NCI-H226 (cell line): ENCODE data around the gene SLBP.
A peak's percentile ranks its signal among the peaks of the same experiment; 100 is the strongest.

Experiments used
- DNase-seq: peaks from one replicate; pipeline ENCODE4 v3.0.0-alpha.2; 2015

Gene SLBP

DNA sequence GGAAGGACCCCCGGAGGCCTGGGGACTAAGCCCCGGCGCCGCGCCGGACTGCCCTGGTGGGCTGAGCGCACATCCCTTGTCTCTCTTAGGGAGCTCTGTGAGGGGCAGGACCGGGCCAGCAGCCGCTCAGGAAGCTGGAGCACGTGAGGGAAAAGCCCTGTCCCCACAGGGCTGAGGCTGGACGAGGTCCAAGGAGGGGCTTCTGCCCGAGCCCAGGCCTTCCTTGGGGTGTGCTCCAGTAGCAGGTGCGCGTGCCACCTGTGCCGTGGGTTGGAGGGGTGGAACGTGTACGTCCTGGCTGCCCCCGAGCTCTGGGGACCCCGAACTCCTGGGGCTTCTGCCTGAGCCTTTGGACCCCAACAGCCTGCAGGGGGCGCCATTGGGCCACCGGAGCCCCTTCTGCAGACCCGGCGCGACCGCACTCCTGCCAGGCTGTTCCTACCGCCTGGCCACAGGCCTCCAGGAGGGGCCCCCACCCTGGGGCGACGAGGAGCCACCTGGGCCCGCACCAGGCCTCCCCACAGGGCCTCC, 36.4 kb upstream of the SLBP start:
- DNase-seq: peak; percentile 42

DNA sequence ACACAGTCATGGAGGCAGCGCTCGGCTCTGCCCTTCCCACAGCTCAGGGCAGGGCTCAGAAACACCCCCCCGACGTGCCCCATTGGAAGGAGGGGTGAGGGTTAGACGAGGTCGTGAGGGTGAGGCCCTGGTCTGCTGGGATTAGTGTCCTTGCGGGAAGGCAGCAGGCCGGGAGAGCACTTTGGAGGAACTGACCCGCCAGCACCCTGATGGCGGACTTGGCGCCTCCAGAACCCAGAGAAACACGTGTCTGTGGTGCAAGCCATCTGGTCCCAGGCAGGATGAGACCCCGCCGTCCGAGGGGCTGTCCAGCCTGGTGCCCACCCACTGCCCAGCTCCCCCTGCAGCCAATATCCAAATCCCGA, 35.5 kb upstream of the SLBP start:
- DNase-seq: no peak

DNA sequence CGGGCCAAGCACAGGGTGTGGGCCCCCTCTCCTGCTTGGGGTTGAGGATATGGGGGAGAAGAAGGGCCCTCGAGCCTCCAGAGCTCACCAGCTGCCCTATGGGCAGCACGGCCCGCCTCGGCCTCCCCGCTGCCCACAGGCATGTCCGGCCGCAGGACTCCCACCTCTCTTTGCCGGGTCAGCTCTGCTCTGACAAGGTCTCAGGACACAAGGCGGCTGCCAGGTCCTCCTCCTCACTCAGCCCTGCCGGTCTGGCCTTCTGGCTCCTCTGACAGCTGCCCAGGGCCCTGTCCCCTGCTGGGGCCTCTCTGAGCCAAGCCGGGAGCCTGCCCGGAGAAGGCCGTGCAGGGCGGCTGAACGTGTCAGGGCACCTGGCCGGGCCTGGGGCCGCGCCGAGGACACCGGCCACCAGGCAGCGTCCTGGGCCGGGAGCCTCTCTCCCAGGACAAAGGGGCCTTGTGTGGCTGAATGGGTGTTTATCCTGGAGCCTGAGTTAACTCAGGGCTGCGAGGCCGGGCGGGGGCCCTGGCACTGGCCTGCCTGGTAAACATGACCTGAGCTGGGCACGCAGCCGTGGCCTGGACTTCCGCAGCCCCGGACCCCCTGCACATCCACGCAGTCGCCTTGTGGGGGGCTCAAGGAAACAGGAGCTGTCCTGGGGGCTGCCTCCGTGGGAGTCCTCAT, 34.9 kb upstream of the SLBP start:
- no peak for DNase-seq

DNA sequence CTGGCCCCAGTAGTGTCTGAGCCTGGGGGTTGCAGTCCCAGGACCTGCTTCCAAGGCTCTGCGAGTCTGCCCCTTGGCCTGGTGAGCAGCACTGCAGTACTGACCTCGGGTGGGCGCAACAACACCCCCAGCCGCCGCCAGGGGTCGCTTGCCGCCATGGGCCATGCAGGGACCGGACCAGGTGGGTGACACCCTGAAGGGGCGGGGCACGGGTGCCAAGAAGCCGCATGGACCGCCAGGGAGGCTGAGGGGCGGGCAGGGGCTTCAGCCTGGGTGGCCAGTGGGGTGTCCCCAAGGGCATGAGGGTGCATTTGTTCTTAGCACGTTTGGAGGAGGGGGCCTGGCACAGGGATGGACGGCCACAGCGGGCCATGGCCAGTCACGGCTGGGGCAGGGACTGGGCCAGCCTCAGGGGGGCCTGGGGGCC, 34.2 kb upstream of the SLBP start:
- peak; percentile 21 for DNase-seq

DNA sequence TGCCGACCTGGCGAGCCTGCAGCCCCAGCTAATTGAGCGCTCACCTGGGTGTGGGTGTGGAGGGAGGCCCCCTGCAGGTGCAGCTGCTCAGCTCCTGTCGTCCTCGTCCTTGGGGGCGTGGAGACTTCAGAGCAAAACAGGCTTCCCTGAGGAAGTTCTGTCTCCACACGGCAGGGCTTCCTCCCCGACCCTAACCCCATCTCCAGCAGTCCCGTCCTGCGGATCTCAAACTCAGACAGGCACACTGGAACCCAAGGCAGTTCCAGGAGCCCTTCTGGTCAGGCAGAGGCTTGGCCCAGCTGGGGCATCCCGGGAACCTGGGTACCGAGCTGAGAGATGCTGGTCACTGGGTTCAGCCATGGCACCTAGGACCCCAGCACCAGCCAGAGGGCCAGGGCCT, 33.6 kb upstream of the SLBP start:
- no peak for DNase-seq

DNA sequence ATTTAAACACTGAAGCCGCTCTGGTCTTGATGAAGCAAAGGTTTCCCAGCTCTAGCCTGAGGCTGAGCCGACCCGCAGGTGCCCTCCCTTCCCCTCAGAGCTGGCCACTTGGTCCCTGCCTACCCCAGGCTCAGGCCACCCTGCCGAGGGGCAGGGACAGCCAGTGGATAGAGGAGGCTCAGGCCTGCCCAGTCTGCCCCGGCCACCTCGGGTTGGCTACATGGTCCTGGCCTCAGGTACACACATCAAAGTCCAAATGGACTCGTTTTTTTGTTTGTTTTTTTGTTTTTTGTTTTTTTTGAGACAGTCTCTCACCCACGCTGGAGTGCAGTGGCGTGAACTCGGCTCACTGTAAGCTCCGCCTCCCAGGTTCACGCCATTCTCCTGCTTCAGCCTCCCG, 33.0 kb upstream of the SLBP start:
- DNase-seq: no peak

DNA sequence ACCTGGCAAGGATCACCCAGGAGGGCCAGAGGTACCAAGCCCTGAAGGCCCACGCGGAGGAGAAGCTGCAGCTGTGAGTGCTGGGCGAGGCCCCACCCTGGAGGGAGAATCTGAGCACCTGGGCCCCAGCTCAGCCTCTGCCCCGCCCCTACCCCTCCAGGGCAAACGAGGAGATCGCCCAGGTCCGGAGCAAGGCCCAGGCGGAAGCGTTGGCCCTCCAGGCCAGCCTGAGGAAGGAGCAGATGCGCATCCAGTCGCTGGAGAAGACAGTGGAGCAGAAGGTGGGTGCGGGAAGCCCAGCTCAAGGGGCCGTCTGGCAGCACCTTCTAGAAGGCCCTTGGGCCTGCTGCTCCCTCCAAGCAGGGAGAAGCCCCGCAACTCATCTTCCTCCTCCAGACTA, 32.4 kb upstream of the SLBP start:
- no peak for DNase-seq

DNA sequence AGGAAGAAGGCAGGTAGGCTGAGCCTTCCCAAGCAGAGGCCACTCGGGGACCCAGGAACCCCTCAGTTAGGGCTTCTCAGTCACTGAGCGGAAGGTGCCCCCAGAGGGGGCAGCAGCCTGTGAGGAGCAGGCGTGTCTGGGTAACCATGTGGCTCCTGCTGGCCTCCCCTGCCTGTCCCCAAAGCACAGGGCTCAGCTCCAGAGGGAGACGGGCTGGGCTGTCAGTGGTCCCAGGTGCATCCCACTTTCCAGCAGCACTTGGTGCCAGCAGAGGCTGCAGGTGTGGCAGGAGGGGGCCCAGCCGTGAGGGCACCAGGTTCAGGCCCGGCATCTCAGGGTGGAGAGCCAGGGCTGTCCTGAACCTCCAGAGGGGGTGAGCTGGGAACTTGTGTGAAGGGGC, 31.9 kb upstream of the SLBP start:
- DNase-seq: no peak

DNA sequence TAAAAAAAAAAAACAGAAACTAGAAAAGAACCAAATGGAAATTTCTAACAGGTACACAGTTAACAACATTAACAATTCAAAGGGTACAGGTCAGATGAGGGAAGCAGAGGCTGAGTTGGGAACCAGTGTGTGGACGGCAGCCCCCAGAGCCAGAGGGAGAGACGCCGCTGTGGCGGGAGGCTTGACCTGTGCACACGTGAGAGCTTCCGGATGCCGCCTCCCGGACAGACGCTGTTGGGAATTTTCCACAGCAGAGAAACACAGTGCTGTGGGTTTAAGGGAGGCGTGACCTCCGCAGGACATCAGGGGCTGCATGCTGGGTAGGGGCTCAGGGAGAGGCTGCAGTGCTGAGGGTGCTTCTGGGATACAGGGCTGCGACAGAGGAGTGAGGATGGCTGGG, 31.4 kb upstream of the SLBP start:
- no peak for DNase-seq

DNA sequence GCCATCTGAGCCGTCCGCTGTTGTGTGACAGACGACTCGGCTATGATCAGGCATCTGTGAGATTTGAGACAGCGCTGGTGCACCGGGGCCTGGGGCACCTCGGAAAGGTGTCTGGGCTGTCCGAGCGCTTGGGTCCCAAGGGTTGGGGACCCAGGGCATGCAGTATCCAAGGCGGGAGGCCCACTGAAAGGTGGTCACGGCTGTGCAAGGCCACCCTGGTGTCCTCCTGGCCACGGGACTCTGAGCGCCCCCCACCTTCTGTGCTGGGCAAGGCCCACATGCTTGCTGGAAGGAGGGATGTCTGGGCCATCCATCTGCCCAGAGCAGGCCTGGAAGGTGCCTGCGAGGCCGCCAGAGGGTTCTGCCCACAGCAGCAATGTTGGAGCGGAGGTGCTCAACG, 29.1 kb upstream of the SLBP start:
- DNase-seq: no peak

DNA sequence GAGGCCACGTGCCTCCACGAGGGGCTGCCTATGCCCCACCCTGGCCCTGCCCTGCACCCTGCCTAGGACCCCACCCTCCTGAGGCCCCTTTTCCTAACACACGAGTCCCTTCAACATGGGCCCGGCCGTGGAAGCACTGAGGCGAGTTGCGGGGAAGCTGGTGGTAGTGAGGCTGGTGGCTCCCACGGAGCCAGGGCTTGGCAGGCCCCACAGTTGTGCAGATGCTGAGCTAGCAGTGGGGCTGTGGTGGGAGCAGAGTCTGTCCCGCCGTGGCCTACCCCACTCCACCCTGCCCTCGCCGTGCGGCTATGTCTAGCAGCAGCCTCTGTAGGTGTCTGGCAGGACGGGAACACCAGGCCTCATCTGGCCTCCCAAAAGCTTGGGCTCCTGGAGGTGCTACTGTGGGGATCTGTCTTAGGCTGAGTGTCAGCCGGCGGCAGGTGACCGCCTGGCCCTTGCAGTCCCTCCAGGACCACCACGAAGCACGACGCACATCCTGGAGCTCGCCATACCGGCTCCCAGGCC, 28.0 kb upstream of the SLBP start:
- no peak for DNase-seq

DNA sequence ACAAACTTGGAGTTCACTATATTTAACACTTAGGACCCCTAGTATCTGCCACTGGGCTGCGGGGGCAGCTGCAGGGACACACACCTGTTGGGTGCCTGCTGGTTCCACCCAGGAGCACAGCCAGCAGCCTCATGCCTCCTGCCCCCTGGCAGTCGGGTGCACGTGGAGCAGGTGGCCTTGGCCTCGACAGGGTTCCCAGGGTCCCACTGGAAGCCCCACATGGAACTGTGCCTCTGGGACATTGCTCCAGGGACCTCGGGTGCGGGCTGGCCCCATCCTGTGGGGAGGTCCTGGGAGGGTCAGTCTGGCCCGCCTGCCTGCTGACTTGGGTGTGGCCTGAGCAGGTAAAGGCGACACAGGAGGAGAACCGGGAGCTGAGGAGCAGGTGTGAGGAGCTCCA, 27.2 kb upstream of the SLBP start:
- DNase-seq: no peak

DNA sequence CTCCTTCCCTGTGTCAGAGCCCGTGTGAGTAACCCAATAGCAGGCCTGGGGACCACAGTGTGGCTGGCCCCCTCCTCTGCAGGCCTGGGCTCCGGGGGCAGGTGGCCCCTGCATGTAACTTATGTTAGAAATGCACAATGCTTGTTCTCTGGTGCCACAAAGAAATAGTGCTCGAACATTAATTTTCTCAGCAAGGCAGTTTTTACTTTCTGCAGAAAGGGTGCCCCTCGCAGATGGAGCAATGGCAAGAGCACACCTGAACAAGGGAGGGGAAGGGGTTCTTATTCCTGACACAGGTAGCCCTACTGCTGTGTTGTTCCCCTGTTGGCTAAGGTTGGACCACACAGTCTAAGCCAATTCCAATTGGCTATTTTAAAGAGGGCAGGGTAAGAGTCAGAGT, 26.3 kb upstream of the SLBP start:
- DNase-seq: no peak

DNA sequence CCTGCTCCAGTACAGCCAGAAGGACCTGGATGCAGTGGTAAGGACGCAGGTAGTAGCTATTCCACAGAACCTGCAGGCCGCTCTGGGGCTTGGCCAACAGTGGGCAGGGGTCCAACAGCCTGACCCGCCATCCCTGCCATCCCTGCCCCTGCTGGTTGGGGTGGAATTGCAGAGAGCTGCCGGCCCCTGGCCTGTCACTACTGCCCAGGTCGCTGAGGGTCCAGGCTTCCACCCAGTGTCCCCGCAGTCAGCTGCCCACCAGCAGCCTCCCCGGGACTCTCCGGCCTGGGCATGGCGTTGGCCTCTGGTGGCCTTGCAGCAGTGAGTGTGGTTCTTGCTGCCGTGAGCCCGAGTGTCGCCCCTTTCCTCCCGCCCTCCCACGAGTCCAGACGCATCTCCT, 25.5 kb upstream of the SLBP start:
- no peak for DNase-seq

DNA sequence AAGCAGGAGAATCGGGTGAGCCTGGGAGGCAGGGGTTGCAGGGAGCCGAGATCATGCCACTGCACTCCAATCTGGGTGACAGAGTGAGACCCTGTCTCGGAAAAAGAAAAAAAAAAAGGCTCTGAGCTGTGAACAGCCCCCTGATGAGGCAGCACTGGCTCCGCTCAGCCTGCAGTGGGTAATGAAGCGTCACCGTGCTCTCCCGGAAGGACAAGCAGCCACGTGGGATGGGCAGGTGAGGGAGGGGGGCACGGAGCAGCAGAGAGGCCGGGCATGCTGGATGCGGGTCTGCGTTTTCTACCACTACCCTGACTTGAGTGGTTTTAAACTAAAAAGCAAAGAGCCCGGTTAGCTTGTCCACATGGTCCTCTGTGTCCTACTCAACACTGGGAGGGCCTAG, 24.7 kb upstream of the SLBP start:
- no peak for DNase-seq

DNA sequence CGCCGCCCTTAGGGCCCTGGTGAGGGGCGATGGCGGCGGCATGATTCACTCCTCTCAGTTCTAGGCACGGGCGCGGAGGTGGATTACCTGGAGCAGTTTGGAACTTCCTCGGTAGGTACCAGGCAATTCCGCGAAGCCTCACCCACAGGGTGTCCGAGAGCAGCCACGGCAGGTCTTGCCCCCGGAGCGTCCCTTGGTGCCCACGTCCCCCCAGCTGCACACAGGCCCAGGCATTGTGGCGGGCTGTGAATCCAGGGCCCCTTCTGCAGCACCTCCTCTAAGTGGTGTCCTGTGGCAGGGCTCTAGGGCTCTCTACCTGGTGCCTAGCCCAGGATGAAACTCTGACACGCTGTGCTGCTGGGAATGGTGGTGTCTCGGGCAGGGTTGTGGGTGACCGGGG, 23.1 kb upstream of the SLBP start:
- DNase-seq: no peak

DNA sequence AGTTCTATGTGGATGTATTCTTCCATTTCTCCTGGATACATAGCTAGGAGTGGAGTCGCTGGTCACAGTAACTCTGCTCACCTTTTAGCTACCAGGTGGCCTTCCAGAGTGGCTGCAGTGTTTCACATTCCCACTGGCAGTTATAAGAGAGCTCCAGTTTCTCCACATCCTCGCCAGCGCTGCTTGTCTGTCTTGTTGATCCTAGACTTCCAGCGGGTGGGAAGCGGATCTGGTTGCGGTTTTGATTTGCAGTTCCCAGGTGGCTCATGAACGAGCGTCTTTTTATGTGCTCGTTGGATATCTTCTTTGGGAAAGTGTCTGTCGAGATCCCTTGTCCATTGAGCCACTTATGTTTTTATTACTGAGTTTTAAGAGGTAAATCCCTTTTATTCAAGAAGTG, 20.8 kb upstream of the SLBP start:
- DNase-seq: no peak

DNA sequence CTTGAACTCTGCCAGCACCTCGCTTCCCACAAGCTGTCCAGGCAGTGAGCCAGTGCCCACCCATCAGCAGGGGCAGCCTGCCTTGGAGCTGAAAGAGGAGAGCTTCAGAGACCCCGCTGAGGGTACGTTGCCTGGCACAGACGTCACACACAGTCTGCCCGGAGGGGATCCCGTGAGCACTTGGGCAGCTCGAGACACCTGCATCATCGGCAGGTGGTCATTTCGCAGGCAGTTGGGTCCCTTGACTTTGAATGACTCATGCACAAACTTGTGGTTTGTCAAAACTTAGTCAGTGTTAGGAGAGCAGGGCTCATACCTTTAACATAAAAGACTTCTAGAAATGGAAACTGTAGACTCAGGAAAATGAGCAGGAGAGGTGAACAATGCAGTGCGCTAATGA, 19.1 kb upstream of the SLBP start:
- DNase-seq: peak; percentile 22

DNA sequence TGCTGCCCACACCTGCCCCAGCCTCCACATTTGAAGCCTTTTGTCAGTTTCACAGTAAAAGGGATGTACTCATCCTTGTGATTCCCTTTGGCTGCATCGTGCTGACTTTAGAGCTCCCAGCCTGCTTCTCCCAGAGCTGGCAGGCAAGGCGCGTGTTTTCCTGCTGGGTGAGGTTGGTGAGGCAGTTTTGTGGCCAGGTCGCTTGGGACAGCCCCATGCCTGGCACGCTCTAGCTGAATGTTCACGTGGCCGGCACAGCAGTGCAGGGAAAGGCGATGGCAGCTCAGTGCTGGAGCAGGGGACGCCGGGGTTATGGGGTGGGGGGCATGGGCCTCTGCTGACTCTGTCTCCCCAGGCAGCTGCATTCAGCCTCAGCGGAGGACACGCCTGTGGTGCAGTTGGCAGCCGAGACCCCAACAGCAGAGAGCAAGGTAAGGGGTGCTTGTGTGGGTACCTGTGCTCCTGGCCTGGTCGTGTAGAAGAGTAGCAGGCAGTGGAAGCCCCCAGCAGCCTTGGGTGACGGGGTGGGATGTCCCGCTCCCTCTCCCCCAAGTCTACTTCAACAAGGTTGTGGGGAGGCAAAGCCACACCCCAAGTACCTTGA, 18.5 kb upstream of the SLBP start:
- DNase-seq: no peak

DNA sequence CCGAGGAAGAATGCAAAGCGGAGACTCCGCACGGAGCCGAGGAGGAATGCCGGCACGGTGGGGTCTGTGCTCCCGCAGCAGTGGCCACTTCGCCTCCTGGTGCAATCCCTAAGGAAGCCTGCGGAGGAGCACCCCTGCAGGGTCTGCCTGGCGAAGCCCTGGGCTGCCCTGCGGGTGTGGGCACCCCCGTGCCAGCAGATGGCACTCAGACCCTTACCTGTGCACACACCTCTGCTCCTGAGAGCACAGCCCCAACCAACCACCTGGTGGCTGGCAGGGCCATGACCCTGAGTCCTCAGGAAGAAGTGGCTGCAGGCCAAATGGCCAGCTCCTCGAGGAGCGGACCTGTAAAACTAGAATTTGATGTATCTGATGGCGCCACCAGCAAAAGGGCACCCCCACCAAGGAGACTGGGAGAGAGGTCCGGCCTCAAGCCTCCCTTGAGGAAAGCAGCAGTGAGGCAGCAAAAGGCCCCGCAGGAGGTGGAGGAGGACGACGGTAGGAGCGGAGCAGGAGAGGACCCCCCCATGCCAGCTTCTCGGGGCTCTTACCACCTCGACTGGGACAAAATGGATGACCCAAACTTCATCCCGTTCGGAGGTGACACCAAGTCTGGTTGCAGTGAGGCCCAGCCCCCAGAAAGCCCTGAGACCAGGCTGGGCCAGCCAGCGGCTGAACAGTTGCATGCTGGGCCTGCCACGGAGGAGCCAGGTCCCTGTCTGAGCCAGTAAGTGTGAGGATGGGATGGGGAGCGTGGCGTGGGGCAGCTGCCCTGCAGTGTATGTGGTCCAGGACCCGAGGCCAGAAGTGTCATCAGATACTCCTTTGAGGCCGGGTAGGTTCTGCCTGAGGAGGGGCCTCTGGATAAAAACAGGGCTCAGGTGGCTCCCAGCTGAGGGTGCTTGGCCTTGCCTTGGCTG, 16.2 kb upstream of the SLBP start:
- no peak for DNase-seq

DNA sequence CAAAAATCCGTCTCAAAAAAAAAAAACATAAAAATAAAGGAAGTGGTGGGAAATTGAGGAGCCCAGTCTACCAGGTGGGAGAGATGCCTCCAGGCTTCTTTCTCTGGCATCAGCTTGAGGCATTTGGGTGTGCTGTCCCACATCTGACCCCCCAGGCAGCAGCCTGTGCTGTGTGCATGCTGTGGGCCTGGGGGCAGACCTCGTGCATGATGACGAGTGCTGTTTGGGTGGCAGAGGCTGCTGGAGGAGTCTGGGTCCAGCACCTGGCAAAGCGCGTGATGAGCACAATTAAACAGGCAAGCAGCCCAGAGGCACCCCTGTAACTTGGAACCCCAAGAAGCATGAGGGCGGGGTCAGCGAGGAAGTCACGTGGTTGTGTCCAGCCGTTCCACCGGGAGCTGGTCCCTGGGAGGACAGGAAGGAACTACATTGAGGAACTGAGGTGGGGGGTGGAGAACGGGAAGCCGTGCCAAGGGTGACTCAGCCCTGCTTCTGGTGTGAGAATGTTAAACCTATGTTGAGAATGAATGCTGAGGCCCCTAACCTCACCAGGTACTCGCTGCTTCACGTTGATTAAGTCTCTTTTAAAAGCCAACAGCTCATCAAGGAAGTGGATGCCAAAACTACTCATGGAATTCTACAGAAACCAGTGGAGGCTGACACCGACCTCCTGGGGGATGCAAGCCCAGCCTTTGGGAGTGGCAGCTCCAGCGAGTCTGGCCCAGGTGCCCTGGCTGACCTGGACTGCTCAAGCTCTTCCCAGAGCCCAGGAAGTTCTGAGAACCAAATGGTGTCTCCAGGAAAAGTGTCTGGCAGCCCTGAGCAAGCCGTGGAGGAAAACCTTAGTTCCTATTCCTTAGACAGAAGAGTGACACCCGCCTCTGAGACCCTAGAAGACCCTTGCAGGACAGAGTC, 15.3 kb upstream of the SLBP start:
- peak; percentile 98 for DNase-seq

DNA sequence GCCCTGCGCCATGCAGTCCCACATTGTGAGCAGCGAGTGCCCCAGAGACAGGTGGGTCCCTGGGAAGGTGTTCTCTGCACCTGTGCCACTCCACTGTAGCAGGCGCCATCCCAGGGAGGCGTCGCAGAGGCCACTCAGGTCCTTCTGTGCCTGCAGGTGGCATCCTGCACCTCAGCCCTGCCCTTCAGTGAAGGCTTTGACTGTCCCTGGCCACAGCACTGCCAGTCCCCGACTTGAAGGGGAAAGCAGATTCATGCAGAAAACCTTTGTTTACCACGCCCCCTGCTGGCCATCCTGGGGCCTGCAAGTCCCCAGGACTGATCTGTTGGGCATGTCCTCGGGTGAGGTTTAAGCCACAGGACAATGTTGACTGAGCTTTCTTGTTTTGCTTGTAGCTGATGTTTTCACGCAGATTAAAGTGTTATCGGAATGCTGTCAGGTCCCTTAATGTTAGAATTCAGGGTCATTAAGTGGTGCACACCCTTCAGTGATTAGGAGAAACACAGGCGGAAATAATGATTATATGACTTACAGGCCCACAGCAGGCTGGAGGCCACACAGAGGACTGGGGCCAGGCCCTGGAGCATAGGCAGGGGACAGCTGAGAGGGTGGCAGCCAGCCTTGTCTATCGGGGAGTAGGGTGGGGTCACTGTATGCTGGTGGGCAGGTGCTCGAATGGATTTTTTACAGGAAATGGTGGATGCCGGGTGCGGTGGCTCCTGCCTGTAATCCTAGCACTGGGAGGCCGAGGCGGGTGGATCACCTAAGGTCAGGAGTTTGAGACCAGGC, 14.2 kb upstream of the SLBP start:
- peak; percentile 36 for DNase-seq
